OCI-LY7 (cell line): ENCODE data around the gene ZNF627. TPM values are rescaled to one million over a fixed set of nuclear protein-coding genes. Genes with fewer than 3 reads are reported as not detected.

Experiments used
- BruUV-seq: library from RNA; stranded (reverse); fragments of 400-500 nt; replicated peaks from 2 replicates; lab custom pipeline; 2021; lab: Mats Ljungman, UMichigan
- CTCF ChIA-PET: fragments of 300-600 bp; sonication (Branson Sonifier 250); formaldehyde crosslinking; loops from one replicate; lab custom pipeline; 2022; ENCODE audit warnings: antibody characterized with exemption; ENCODE audit not compliant: unreplicated experiment; lab: Charles Lee
- POLR2A ChIA-PET: fragments of 300-600 bp; sonication (Branson Sonifier 250); formaldehyde crosslinking; loops from one replicate; lab custom pipeline; 2022; ENCODE audit warnings: antibody characterized with exemption; lab: Charles Lee
- DNase-seq: peaks from one replicate; pipeline ENCODE4 v3.0.0-alpha.2; 2015; ENCODE audit warnings: low spot score
- H2AFZ ChIP-seq: fragments of 200-600 bp; sonication (generic), shearing (Covaris generic); 2 replicates; pipeline ENCODE4 v1.6.1; 2014; ENCODE audit warnings: mild to moderate bottlenecking, antibody characterized with exemption, low read length, moderate library complexity
- H3K27ac ChIP-seq: fragments of 200-600 bp; sonication (generic); 2 replicates; pipeline ENCODE4 v1.5.1; 2014; ENCODE audit warnings: mixed run types, low read depth, mild to moderate bottlenecking, moderate library complexity, low read length, inconsistent platforms; ENCODE audit not compliant: poor library complexity, severe bottlenecking
- H3K36me3 ChIP-seq: fragments of 200-600 bp; sonication (generic); 2 replicates; pipeline ENCODE4 v1.6.1; 2014; ENCODE audit warnings: mild to moderate bottlenecking, antibody characterized with exemption, low read length, moderate library complexity, mixed read lengths; ENCODE audit not compliant: insufficient read depth
- H3K4me1 ChIP-seq: fragments of 200-600 bp; sonication (generic); 2 replicates; pipeline ENCODE4 v1.5.1; 2014; ENCODE audit warnings: mild to moderate bottlenecking, low read length; ENCODE audit not compliant: insufficient read depth, poor library complexity, severe bottlenecking
- H3K4me2 ChIP-seq: fragments of 200-600 bp; sonication (generic); 2 replicates; pipeline ENCODE4 v1.6.1; 2014; ENCODE audit warnings: mild to moderate bottlenecking, low read length
- H3K4me3 ChIP-seq: fragments of 200-600 bp; sonication (generic); 2 replicates; pipeline ENCODE4 v1.5.1; 2014; ENCODE audit warnings: mild to moderate bottlenecking, low read depth, low read length; ENCODE audit not compliant: poor library complexity, severe bottlenecking
- H3K79me2 ChIP-seq: fragments of 200-600 bp; sonication (generic); 2 replicates; pipeline ENCODE4 v1.6.1; 2016; ENCODE audit warnings: low read depth, mild to moderate bottlenecking, low read length, moderate library complexity, mixed read lengths; ENCODE audit not compliant: insufficient read depth
- H3K9me2 ChIP-seq: fragments of 200-600 bp; sonication (generic); 2 replicates; pipeline ENCODE4 v1.6.1; 2016; ENCODE audit warnings: mild to moderate bottlenecking, low read length, mixed read lengths; ENCODE audit not compliant: insufficient read depth
- H3K9me3 ChIP-seq: fragments of 200-600 bp; sonication (generic); 2 replicates; pipeline ENCODE4 v1.6.1; 2014; ENCODE audit warnings: mild to moderate bottlenecking, mixed run types, low read length, mixed read lengths
- H4K20me1 ChIP-seq: fragments of 200-600 bp; sonication (generic); 2 replicates; pipeline ENCODE4 v1.6.1; 2014; ENCODE audit warnings: mild to moderate bottlenecking, antibody characterized with exemption, low read length, moderate library complexity, mixed read lengths; ENCODE audit not compliant: insufficient read depth
- EZH2phosphoT487 ChIP-seq: fragments of 200-600 bp; sonication (generic); IDR thresholded peaks from 2 replicates; pipeline ENCODE4 v1.6.1; 2018; ENCODE audit warnings: low read depth, borderline replicate concordance, mild to moderate bottlenecking, mixed run types, antibody characterized with exemption, low read length, moderate library complexity, mixed read lengths
- intact Hi-C: fragments of 100-400 bp; cut with micrococcal nuclease; formaldehyde crosslinking; loops from one replicate; pipeline ENCODE4 v1.10.0; 2022; ENCODE audit not compliant: unreplicated experiment
- total RNA-seq, 2 experiments: library from RNA; depleted of rRNA in 1 of 2; stranded (reverse); fragments of >200 nt in 1 of 2; shearing (Covaris generic) in 1 of 2; gene quantifications; 2 replicates each; pipeline ENCODE4 v1.2.3, GENCODE V29; 2014 to 2022
- TF ChIP-seq, protein P1 (sequence below): fragments of 200-600 bp; sonication (generic); conservative IDR thresholded peaks from 2 replicates; pipeline ENCODE4 v1.5.1; 2014; ENCODE audit warnings: mild to moderate bottlenecking, antibody characterized with exemption, low read length, moderate library complexity, mixed read lengths

ZNF627 gene
- total RNA-seq, 2 experiments from 2014 or later: 11.0 to 16.8 TPM

- Histone ChIP-seq H3K9me3 (no peaks in the 10 kb centered on the region), H3K79me2 (no peaks in the 10 kb centered on the region), H3K4me1 (no peaks in the 10 kb centered on the region), H3K36me3 (peaks cover 38% of the 10 kb centered on the region), H4K20me1 (no peaks in the 10 kb centered on the region), H3K4me3 (no peak overlapping the region), H3K9me2 (no peaks in the 10 kb centered on the region), H3K27ac (no peak overlapping the region), H3K4me2 (no peak overlapping the region), H2AFZ (no peak overlapping the region)
- TF ChIP-seq, protein P1, sequence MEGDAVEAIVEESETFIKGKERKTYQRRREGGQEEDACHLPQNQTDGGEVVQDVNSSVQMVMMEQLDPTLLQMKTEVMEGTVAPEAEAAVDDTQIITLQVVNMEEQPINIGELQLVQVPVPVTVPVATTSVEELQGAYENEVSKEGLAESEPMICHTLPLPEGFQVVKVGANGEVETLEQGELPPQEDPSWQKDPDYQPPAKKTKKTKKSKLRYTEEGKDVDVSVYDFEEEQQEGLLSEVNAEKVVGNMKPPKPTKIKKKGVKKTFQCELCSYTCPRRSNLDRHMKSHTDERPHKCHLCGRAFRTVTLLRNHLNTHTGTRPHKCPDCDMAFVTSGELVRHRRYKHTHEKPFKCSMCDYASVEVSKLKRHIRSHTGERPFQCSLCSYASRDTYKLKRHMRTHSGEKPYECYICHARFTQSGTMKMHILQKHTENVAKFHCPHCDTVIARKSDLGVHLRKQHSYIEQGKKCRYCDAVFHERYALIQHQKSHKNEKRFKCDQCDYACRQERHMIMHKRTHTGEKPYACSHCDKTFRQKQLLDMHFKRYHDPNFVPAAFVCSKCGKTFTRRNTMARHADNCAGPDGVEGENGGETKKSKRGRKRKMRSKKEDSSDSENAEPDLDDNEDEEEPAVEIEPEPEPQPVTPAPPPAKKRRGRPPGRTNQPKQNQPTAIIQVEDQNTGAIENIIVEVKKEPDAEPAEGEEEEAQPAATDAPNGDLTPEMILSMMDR: no peak
- TF ChIP-seq EZH2phosphoT487: no peak
- intact Hi-C loops: no loop called here
- ChIA-PET POLR2A (interaction anchor here (0.6 kb wide), 1 partner anchor 9 kb away, joined by 4 read pairs; no protein-coding TSS in a partner anchor), CTCF (no interaction called here)
- DNase-seq: no peak
- TSS peak; percentile 55 for BruUV-seq
Measured at GRCh38 chr19:11652056-11652455, 54.8 kb downstream of the ZNF627 start.

DNA sequence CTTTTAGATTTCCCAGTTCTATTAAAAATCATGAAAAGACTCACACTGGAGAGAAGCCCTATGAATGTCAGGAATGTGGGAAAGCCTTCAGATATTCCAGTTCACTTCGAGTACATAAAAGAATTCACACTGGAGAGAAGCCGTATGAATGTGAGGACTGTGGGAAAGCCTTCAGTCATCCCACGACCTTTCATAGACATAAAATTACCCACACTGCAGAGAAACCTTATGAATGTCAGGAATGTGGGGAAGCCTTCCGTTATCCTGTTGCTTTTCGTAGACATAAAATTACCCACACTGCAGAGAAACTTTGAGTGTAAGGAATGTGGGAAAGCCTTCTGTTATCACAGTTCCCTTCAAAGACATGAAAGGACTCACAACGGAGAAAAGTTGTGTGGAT lies 55.2 kb downstream of the ZNF627 start:
- TF ChIP-seq, protein P1: no peak
- no peak for TF ChIP-seq EZH2phosphoT487
- POLR2A ChIA-PET: interaction anchor here (0.6 kb wide), 1 partner anchor 10 kb away, joined by 4 read pairs; no protein-coding TSS in a partner anchor
- H3K9me2 ChIP-seq: no peaks in the 10 kb centered on the region
- H3K9me3 ChIP-seq: no peaks in the 10 kb centered on the region
- no peak for DNase-seq
- CTCF ChIA-PET: no interaction called here
- H3K4me2 ChIP-seq: no peak overlapping the region
- H3K4me3 ChIP-seq: no peak overlapping the region
- no peaks in the 10 kb centered on the region for H4K20me1 ChIP-seq
- no peak overlapping the region for H3K27ac ChIP-seq
- no peak overlapping the region for H2AFZ ChIP-seq
- intact Hi-C loops: no loop called here
- no peaks in the 10 kb centered on the region for H3K4me1 ChIP-seq
- peaks cover 38% of the 10 kb centered on the region for H3K36me3 ChIP-seq
- no peaks in the 10 kb centered on the region for H3K79me2 ChIP-seq
- BruUV-seq: no TSS peak

DNA sequence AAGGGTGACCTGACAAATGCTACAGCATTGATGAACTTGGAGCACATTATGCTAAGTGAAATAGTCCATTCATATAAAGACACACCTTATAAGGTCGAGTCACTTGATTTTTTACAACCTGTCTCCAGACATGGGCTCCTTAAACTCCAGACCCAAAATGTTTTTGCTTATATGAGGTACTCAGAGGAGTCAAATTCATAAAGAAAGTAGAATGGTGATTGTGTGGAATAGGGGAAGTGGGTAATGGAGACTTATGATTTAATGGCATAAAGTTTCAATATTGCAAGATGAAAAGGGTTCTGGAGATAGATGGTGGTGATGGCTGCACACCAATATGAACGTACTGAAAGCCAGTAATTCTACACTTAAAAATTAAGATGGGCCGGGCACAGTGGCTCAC lies 59.3 kb downstream of the ZNF627 start:
- no peak overlapping the region for H2AFZ ChIP-seq
- no peak for DNase-seq
- H4K20me1 ChIP-seq: no peaks in the 10 kb centered on the region
- H3K9me2 ChIP-seq: no peaks in the 10 kb centered on the region
- ChIA-PET POLR2A (no interaction called here), CTCF (no interaction called here)
- H3K9me3 ChIP-seq: no peaks in the 10 kb centered on the region
- no peak overlapping the region for H3K27ac ChIP-seq
- no peak overlapping the region for H3K4me3 ChIP-seq
- H3K36me3 ChIP-seq: peaks cover 20% of the 10 kb centered on the region
- no peak overlapping the region for H3K4me2 ChIP-seq
- intact Hi-C loops: no loop called here
- H3K4me1 ChIP-seq: no peaks in the 10 kb centered on the region
- TF ChIP-seq, protein P1: no peak
- no peak for TF ChIP-seq EZH2phosphoT487
- H3K79me2 ChIP-seq: no peaks in the 10 kb centered on the region
- no TSS peak for BruUV-seq
